Kasumi-1 (cell line): ENCODE results near the gene TCP11.

Experiments
- DNase-seq, 2 experiments: peaks; one replicate each; lab custom pipeline; 2025; lab: John Stamatoyannopoulos, UW

TCP11 gene

GRCh38 chr6:35080821-35081425 lies 60.2 kb downstream of the TCP11 start:
- no peak for DNase-seq

- no peak for DNase-seq
Measured at GRCh38 chr6:35080016-35080680, 61.0 kb downstream of the TCP11 start.

GRCh38 chr6:35079311-35080000 lies 61.7 kb downstream of the TCP11 start:
- no peak for DNase-seq

- DNase-seq: no peak
Measured at GRCh38 chr6:35078896-35079295, 62.2 kb downstream of the TCP11 start.

GRCh38 chr6:35078226-35078850 lies 62.8 kb downstream of the TCP11 start:
- no peak for DNase-seq

- no peak for DNase-seq
Measured at GRCh38 chr6:35077713-35078105, 63.4 kb downstream of the TCP11 start.

- no peak for DNase-seq
Measured at GRCh38 chr6:35076997-35077712, 64.0 kb downstream of the TCP11 start.

GRCh38 chr6:35073766-35074471 lies 67.2 kb downstream of the TCP11 start:
- no peak for DNase-seq

GRCh38 chr6:35073211-35073610 lies 67.9 kb downstream of the TCP11 start:
- DNase-seq: no peak

GRCh38 chr6:35072698-35073055 lies 68.5 kb downstream of the TCP11 start:
- no peak for DNase-seq

GRCh38 chr6:35072051-35072697 lies 69.0 kb downstream of the TCP11 start:
- no peak for DNase-seq

- no peak for DNase-seq
Measured at GRCh38 chr6:35071347-35071994, 69.7 kb downstream of the TCP11 start.

GRCh38 chr6:35070111-35070510 lies 71.0 kb downstream of the TCP11 start:
- DNase-seq: no peak

GRCh38 chr6:35069262-35069661 lies 71.9 kb downstream of the TCP11 start:
- DNase-seq: no peak

- no peak for DNase-seq
Measured at GRCh38 chr6:35068644-35069043, 72.5 kb downstream of the TCP11 start.

GRCh38 chr6:35068206-35068605 lies 72.9 kb downstream of the TCP11 start:
- DNase-seq: no peak
